ENCODE results near the gene GLS2. TPM values are rescaled to one million over a fixed set of nuclear protein-coding genes. Genes with fewer than 3 reads are reported as not detected.

The GLS2 gene
- total RNA-seq, 4 donors from 2014 or later: 4.3 to 12.6 (median 6.8) TPM

DNA sequence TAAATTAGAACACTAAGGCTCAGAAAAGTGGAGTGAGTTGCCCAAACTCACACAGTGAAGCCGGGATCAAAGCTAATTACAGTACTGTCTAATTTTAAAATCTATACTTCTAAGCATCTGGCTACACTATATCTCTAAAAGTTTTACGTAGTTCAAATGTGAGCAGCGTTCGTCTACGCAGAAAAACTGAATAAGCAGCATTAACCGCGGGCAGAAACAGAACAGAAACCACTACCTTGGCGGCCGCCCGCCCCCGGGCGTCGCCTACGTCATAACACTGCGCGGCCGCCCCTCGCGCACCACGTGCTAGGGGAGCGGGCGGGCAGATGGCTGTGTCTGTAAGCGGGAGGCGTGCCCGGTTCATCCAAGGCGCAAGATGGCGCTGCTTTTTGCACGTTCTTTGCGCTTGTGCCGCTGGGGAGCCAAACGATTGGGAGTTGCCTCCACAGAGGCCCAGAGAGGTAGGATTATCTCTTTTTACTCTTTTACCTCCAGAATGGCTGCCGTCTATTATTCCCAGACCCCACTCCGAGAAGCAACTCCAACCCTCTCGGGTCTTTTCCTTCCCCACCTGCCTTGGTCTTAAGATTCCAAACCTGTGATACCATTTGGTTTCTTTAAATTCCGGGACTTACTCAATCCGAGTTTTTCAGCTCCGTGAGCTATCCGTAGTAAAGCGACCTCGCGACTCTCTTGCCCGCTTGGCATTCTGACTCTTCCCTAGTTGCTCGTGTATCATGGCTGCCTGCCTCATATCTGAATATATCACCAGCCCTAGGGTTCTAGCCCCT is 19.6 kb downstream of the GLS2 start, which contains the start of gene SPRYD4:
TSS of gene SPRYD4 (plus strand) at position 363 of the 791 bp plus-strand sequence. CDS start at position 377, 14 bp downstream.
- peak; percentile 92 to 98 for DNase-seq (ENCODE audit: low spot score in 2 of 2)
- H3K4me3 ChIP-seq (ENCODE audit: low read depth, poor library complexity, severe bottlenecking): peak within 1 kb of the TSS; percentile 57
- WGBS, 2 donors: 0% methylated on average over 43 of the region's 43 CpGs
- TF ChIP-seq CTCF (IDR thresholded peaks at IDR 0.05) (no peak), POLR2A (IDR thresholded peaks at IDR 0.05) (peak in 1 of 2 donors; percentile 35)
- intact Hi-C loops (cut with DNase I; ENCODE audit: low total_unique reads): loop anchor here (5.0 kb wide), 1 partner anchor 276 kb away; no protein-coding TSS in a partner anchor

GRCh38 chr12:56462565-56462964 is 25.4 kb downstream of the GLS2 start:
- TF ChIP-seq CTCF (IDR thresholded peaks at IDR 0.05): no peak
- no peak for TF ChIP-seq POLR2A (IDR thresholded peaks at IDR 0.05)
- intact Hi-C loops (cut with DNase I; ENCODE audit: low total_unique reads): no loop called here
- no peak for DNase-seq (ENCODE audit: low spot score in 2 of 2)
- no peak overlapping the region for H3K4me3 ChIP-seq (ENCODE audit: low read depth, poor library complexity, severe bottlenecking)

DNA sequence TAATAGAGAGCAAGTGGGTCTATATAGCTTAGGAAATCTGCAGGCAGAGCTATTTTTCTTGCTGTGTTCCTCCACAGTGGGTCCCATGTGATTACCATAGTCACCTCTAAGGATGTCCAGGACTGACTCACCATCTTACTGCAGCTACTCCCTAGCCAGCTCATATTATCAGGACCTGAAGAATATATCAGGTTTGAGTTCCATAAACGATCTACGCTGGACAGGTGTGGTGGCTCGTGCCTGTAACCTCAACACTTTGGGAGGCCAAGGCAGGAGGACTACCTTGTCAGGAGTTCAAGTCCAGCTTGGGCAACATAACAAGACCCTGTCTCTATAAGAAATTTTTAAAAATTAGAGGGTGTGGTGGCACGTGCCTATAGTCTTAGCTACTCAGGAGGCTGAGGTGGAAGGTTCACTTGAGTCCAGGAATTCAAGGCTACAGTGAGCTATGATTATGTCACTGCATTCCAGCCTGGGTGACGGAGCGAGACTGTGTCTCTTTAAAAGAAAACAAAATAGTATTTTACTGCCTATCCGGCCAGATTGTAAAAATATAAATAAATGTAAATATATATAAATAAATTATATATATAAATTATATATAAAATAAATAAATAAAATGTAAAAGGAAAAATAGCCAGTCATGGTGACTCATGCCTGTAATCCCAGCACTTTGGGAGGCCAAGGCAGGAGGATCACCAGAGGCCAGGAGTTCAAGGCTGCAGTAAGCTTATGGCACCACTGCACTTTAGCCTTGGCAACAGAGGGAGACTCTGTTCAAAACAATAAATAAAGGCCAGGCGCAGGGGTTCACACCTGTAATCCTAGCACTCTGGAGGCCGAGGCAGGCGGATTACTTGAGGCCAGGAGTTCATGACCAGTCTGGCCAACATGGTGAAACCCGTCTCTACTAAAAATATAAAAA is 26.5 kb downstream of the GLS2 start:
- WGBS, 2 donors: 87 to 91% methylated on average over 11 of the region's 11 CpGs
- no peak for DNase-seq (ENCODE audit: low spot score in 2 of 2)
- TF ChIP-seq POLR2A (IDR thresholded peaks at IDR 0.05) (no peak), CTCF (IDR thresholded peaks at IDR 0.05) (no peak)
- no peak overlapping the region for H3K4me3 ChIP-seq (ENCODE audit: low read depth, poor library complexity, severe bottlenecking)
- intact Hi-C loops (cut with DNase I; ENCODE audit: low total_unique reads): no loop called here

DNA sequence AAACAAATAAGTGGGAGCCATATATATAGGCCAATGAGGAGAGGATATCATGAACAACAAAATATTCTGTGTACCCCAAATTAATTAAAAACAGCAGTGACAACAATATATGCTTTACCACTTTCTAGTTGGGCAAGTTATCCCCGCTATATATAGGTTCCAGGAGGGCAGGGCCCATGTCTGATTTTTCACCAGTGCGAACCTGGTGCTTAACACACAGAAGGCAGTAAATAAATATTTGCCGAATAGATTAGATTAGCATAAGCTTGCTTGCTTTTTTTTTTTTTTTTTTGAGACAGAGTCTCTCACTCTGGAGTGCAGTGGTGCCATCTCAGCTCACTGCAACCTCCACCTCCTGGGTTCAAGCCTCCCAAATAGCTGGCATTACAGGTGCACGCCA is 30.1 kb downstream of the GLS2 start:
- no peak for TF ChIP-seq CTCF (IDR thresholded peaks at IDR 0.05)
- no peak for TF ChIP-seq POLR2A (IDR thresholded peaks at IDR 0.05)
- intact Hi-C loops (cut with DNase I; ENCODE audit: low total_unique reads): no loop called here
- no peak overlapping the region for H3K4me3 ChIP-seq (ENCODE audit: low read depth, poor library complexity, severe bottlenecking)
- DNase-seq (ENCODE audit: low spot score in 2 of 2): no peak
- 90 to 94% methylated on average over 4 of the region's 4 CpGs for WGBS, 2 donors

GRCh38 chr12:56454557-56454956 is 33.4 kb downstream of the GLS2 start, which contains the start of gene MIP:
Gene MIP, minus strand, starts transcription at chr12:56454657. Its CDS starts 44 bp downstream, at chr12:56454613.
- H3K4me3 ChIP-seq (ENCODE audit: low read depth, poor library complexity, severe bottlenecking): no peak within 1 kb of the TSS
- no peak for DNase-seq (ENCODE audit: low spot score in 2 of 2)
- no peak for TF ChIP-seq POLR2A (IDR thresholded peaks at IDR 0.05)
- TF ChIP-seq CTCF (IDR thresholded peaks at IDR 0.05): no peak
- WGBS, 2 donors: 89 to 90% methylated on average over 5 of the region's 5 CpGs
- intact Hi-C loops (cut with DNase I; ENCODE audit: low total_unique reads): no loop called here
